Measurements from ENCODE around the gene NDST1.

The NDST1 gene

GRCh38 chr5:150574818-150575547 is 67.1 kb downstream of the NDST1 start:
- H3K9me2 ChIP-seq (replicated peaks; ENCODE audit: control insufficient read depth, low read length), result no peaks in the 10 kb centered on the region
- H3K9me3 ChIP-seq (ENCODE audit: control insufficient read depth, insufficient read depth, low read length), result no peaks in the 10 kb centered on the region
- H3K27ac ChIP-seq (ENCODE audit: low read depth, low read length), result no peak overlapping the region
- no peaks in the 10 kb centered on the region for H4K20me1 ChIP-seq (ENCODE audit: control insufficient read depth, insufficient read depth, low read depth, low read length)
- no peak for TF ChIP-seq CTCF (IDR thresholded peaks at IDR 0.05; ENCODE audit: low read depth, low read length, poor library complexity, severe bottlenecking)
- no peak for TF ChIP-seq EZH2phosphoT487 (IDR thresholded peaks at IDR 0.05; ENCODE audit: borderline replicate concordance, low read length)
- no peaks in the 10 kb centered on the region for H3K4me1 ChIP-seq (ENCODE audit: control insufficient read depth, low read length)
- H3K4me2 ChIP-seq (ENCODE audit: low read length), result no peak overlapping the region
- H3K27me3 ChIP-seq (ENCODE audit: control insufficient read depth, low read length), result 0 out of 2 replicates have a peak, but pooled peaks cover 2% of the 10 kb centered on the region
- no peaks in the 10 kb centered on the region for H3F3A ChIP-seq (ENCODE audit: control insufficient read depth, insufficient read depth)
- no peaks in the 10 kb centered on the region for H3K36me3 ChIP-seq (ENCODE audit: control insufficient read depth, low read length)
- no peak overlapping the region for H3K4me3 ChIP-seq (ENCODE audit: low read length)
- no peaks in the 10 kb centered on the region for H3K79me2 ChIP-seq (ENCODE audit: control insufficient read depth, low read length)

GRCh38 chr5:150575745-150576448 is 68.0 kb downstream of the NDST1 start:
- no peaks in the 10 kb centered on the region for H3K36me3 ChIP-seq (ENCODE audit: control insufficient read depth, low read length)
- H3K4me2 ChIP-seq (ENCODE audit: low read length), result no peak overlapping the region
- H3K9me2 ChIP-seq (replicated peaks; ENCODE audit: control insufficient read depth, low read length), result no peaks in the 10 kb centered on the region
- no peak overlapping the region for H3K27ac ChIP-seq (ENCODE audit: low read depth, low read length)
- H3K79me2 ChIP-seq (ENCODE audit: control insufficient read depth, low read length), result no peaks in the 10 kb centered on the region
- H3K27me3 ChIP-seq (ENCODE audit: control insufficient read depth, low read length), result peaks cover 10% of the 10 kb centered on the region; the same call in 1 of the 2 replicates
- no peak for TF ChIP-seq EZH2phosphoT487 (IDR thresholded peaks at IDR 0.05; ENCODE audit: borderline replicate concordance, low read length)
- no peak for TF ChIP-seq CTCF (IDR thresholded peaks at IDR 0.05; ENCODE audit: low read depth, low read length, poor library complexity, severe bottlenecking)
- no peaks in the 10 kb centered on the region for H3K9me3 ChIP-seq (ENCODE audit: control insufficient read depth, insufficient read depth, low read length)
- no peaks in the 10 kb centered on the region for H4K20me1 ChIP-seq (ENCODE audit: control insufficient read depth, insufficient read depth, low read depth, low read length)
- H3K4me1 ChIP-seq (ENCODE audit: control insufficient read depth, low read length), result no peaks in the 10 kb centered on the region
- no peaks in the 10 kb centered on the region for H3F3A ChIP-seq (ENCODE audit: control insufficient read depth, insufficient read depth)
- no peak overlapping the region for H3K4me3 ChIP-seq (ENCODE audit: low read length)

- H4K20me1 ChIP-seq (ENCODE audit: control insufficient read depth, insufficient read depth, low read depth, low read length), result no peaks in the 10 kb centered on the region
- H3K9me2 ChIP-seq (replicated peaks; ENCODE audit: control insufficient read depth, low read length), result no peaks in the 10 kb centered on the region
- no peak overlapping the region for H3K4me2 ChIP-seq (ENCODE audit: low read length)
- no peak overlapping the region for H3K4me3 ChIP-seq (ENCODE audit: low read length)
- peaks cover 10% of the 10 kb centered on the region; the same call in 1 of the 2 replicates for H3K27me3 ChIP-seq (ENCODE audit: control insufficient read depth, low read length)
- no peaks in the 10 kb centered on the region for H3K9me3 ChIP-seq (ENCODE audit: control insufficient read depth, insufficient read depth, low read length)
- H3K79me2 ChIP-seq (ENCODE audit: control insufficient read depth, low read length), result no peaks in the 10 kb centered on the region
- no peak for TF ChIP-seq CTCF (IDR thresholded peaks at IDR 0.05; ENCODE audit: low read depth, low read length, poor library complexity, severe bottlenecking)
- TF ChIP-seq EZH2phosphoT487 (IDR thresholded peaks at IDR 0.05; ENCODE audit: borderline replicate concordance, low read length), result no peak
- no peaks in the 10 kb centered on the region for H3K4me1 ChIP-seq (ENCODE audit: control insufficient read depth, low read length)
- no peak overlapping the region for H3K27ac ChIP-seq (ENCODE audit: low read depth, low read length)
- no peaks in the 10 kb centered on the region for H3K36me3 ChIP-seq (ENCODE audit: control insufficient read depth, low read length)
- no peaks in the 10 kb centered on the region for H3F3A ChIP-seq (ENCODE audit: control insufficient read depth, insufficient read depth)
These were observed 68.6 kb downstream of the NDST1 start for GRCh38 chr5:150576449-150576949.
